ENCODE data around the gene AHI1. TPM values are rescaled to one million over a fixed set of nuclear protein-coding genes. Genes with fewer than 3 reads are reported as not detected.

AHI1 gene
- total RNA-seq, 1 experiment from 2014 or later: 18.8 TPM

DNA sequence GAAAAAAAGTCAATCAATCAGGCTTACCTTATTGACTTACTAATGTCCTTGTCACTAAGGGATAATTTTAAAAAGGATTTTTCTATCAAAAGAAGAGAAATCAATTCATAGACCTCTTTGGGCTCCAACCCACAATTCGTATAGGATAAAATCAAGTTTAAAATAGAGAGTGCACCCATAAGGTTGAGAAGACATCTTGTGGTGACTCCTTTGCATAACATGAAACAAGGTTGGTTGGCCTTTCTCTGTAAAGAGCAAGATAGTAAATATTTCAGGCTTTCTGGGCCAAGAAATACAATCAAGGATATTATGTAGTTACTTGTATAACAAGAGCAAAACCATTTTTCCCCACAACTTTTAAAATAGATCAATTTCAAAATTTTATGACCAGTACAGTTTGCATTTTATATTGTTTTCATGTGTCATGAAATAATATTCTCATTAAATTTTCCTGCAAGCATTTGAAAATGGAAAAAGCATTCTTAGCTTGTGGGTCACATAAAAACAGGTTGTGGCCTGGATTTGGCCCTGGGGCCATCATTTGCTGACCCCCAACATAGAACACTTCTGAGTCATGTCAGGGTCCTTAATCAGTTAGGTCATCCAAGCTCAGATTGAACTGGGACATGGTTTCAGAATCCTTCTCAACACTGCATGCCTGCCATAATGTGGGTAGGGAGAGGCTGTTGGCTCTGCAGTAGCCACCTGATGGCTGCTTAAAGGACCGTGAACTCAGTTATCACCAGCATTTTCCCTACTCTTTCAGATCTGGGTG, 239.7 kb downstream of the AHI1 start:
- TF ChIP-seq, protein P1, sequence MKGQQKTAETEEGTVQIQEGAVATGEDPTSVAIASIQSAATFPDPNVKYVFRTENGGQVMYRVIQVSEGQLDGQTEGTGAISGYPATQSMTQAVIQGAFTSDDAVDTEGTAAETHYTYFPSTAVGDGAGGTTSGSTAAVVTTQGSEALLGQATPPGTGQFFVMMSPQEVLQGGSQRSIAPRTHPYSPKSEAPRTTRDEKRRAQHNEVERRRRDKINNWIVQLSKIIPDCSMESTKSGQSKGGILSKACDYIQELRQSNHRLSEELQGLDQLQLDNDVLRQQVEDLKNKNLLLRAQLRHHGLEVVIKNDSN (CRISPR knock-in tag; IDR thresholded peaks at IDR 0.05): no peak
- no peak for TF ChIP-seq HMGA2 (CRISPR knock-in tag; IDR thresholded peaks at IDR 0.05)
- TF ChIP-seq RORB (CRISPR knock-in tag; IDR thresholded peaks at IDR 0.05): no peak
- no peak for TF ChIP-seq GABPB1 (CRISPR knock-in tag; IDR thresholded peaks at IDR 0.05)
- TF ChIP-seq GRHL2 (CRISPR knock-in tag; IDR thresholded peaks at IDR 0.05; ENCODE audit: insufficient replicate concordance, severe bottlenecking): no peak
- TF ChIP-seq ZBTB21 (CRISPR knock-in tag; IDR thresholded peaks at IDR 0.05; ENCODE audit: borderline replicate concordance): no peak
- no peak for TF ChIP-seq OVOL2 (CRISPR knock-in tag; IDR thresholded peaks at IDR 0.05; ENCODE audit: borderline replicate concordance)
- no peak for TF ChIP-seq TEAD4 (CRISPR knock-in tag; IDR thresholded peaks at IDR 0.05)
- no peak for TF ChIP-seq IRF2 (CRISPR knock-in tag; IDR thresholded peaks at IDR 0.05; ENCODE audit: borderline replicate concordance, low read depth)
- TF ChIP-seq NR1H2 (CRISPR knock-in tag; IDR thresholded peaks at IDR 0.05): no peak
- TF ChIP-seq JUN (CRISPR knock-in tag; IDR thresholded peaks at IDR 0.05): no peak
- no peak for TF ChIP-seq NR3C1 (CRISPR knock-in tag; conservative IDR thresholded peaks at IDR 0.05; ENCODE audit: low read depth)
- no peak for TF ChIP-seq CREM (CRISPR knock-in tag; IDR thresholded peaks at IDR 0.05)
- TF ChIP-seq ZNF416 (CRISPR knock-in tag; IDR thresholded peaks at IDR 0.05): no peak
- TF ChIP-seq, protein P2, sequence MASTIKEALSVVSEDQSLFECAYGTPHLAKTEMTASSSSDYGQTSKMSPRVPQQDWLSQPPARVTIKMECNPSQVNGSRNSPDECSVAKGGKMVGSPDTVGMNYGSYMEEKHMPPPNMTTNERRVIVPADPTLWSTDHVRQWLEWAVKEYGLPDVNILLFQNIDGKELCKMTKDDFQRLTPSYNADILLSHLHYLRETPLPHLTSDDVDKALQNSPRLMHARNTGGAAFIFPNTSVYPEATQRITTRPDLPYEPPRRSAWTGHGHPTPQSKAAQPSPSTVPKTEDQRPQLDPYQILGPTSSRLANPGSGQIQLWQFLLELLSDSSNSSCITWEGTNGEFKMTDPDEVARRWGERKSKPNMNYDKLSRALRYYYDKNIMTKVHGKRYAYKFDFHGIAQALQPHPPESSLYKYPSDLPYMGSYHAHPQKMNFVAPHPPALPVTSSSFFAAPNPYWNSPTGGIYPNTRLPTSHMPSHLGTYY (CRISPR knock-in tag; IDR thresholded peaks at IDR 0.05): no peak
- TF ChIP-seq KAT7 (CRISPR knock-in tag; IDR thresholded peaks at IDR 0.05; ENCODE audit: borderline replicate concordance): no peak
- no peak for TF ChIP-seq ZNF138 (CRISPR knock-in tag; conservative IDR thresholded peaks at IDR 0.05)
- TF ChIP-seq, protein P3, sequence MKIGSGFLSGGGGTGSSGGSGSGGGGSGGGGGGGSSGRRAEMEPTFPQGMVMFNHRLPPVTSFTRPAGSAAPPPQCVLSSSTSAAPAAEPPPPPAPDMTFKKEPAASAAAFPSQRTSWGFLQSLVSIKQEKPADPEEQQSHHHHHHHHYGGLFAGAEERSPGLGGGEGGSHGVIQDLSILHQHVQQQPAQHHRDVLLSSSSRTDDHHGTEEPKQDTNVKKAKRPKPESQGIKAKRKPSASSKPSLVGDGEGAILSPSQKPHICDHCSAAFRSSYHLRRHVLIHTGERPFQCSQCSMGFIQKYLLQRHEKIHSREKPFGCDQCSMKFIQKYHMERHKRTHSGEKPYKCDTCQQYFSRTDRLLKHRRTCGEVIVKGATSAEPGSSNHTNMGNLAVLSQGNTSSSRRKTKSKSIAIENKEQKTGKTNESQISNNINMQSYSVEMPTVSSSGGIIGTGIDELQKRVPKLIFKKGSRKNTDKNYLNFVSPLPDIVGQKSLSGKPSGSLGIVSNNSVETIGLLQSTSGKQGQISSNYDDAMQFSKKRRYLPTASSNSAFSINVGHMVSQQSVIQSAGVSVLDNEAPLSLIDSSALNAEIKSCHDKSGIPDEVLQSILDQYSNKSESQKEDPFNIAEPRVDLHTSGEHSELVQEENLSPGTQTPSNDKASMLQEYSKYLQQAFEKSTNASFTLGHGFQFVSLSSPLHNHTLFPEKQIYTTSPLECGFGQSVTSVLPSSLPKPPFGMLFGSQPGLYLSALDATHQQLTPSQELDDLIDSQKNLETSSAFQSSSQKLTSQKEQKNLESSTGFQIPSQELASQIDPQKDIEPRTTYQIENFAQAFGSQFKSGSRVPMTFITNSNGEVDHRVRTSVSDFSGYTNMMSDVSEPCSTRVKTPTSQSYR (CRISPR knock-in tag; IDR thresholded peaks at IDR 0.05): no peak
- no peak for TF ChIP-seq TCF7 (CRISPR knock-in tag; IDR thresholded peaks at IDR 0.05; ENCODE audit: low read depth)
- TF ChIP-seq, protein P4, sequence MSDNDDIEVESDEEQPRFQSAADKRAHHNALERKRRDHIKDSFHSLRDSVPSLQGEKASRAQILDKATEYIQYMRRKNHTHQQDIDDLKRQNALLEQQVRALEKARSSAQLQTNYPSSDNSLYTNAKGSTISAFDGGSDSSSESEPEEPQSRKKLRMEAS (CRISPR knock-in tag; IDR thresholded peaks at IDR 0.05): no peak
- Mint-ChIP-seq H3K4me1 (peaks cover 20% of the 10 kb centered on the region), H3K36me3 (no peaks in the 10 kb centered on the region), H3K9me3 (peaks cover 21% of the 10 kb centered on the region), H3K4me3 (no peak overlapping the region), H3K27ac (no peak overlapping the region), H3K27me3 (ENCODE audit: low read depth) (0 out of 2 replicates have a peak, but pooled peaks cover 3% of the 10 kb centered on the region)
- ChIA-PET POLR2A (no interaction called here), CTCF (interaction anchor here (0.9 to 1.3 kb wide), 3 partner anchors 8 to 113 kb away, joined by 3 read pairs; no protein-coding TSS in a partner anchor)
- DNase-seq (ENCODE audit: low spot score) (no peak), ATAC-seq (no peak)

DNA sequence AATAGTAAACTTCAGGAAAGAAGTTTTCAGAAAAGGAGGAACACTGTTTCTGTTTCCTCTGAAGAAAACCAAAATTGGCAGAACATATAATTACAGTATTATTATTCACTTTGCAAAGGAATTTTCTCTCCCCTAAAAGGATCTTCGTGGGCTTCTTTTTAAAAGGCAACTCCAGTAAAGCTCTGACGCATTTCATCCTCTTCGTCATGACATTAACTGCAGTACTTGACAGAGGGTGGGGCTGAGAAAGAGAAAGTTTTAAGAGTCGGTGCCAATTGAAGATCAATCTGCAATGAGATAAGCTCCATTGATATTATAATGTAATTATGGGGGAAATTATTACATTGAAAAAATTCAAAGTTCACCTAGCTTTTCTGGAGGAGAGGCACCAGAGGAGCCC, 240.7 kb downstream of the AHI1 start:
- ATAC-seq: no peak
- POLR2A ChIA-PET: no interaction called here
- CTCF ChIA-PET: interaction anchor here (1.2 to 1.3 kb wide), 2 partner anchors 8 to 112 kb away, joined by 3 read pairs; no protein-coding TSS in a partner anchor
- H3K9me3 Mint-ChIP-seq: peaks cover 21% of the 10 kb centered on the region
- H3K4me1 Mint-ChIP-seq: peaks cover 30% of the 10 kb centered on the region
- no peak for DNase-seq (ENCODE audit: low spot score)
- TF ChIP-seq EMX1 (CRISPR knock-in tag; IDR thresholded peaks at IDR 0.05) (no peak), NFE2L1 (CRISPR knock-in tag; IDR thresholded peaks at IDR 0.05) (no peak), SMAD3 (CRISPR knock-in tag; IDR thresholded peaks at IDR 0.05; ENCODE audit: borderline replicate concordance) (no peak), MYBL2 (CRISPR knock-in tag; IDR thresholded peaks at IDR 0.05) (no peak)
- TF ChIP-seq, protein P5, sequence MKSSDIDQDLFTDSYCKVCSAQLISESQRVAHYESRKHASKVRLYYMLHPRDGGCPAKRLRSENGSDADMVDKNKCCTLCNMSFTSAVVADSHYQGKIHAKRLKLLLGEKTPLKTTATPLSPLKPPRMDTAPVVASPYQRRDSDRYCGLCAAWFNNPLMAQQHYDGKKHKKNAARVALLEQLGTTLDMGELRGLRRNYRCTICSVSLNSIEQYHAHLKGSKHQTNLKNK (CRISPR knock-in tag; IDR thresholded peaks at IDR 0.05): no peak
- TF ChIP-seq, protein P6, sequence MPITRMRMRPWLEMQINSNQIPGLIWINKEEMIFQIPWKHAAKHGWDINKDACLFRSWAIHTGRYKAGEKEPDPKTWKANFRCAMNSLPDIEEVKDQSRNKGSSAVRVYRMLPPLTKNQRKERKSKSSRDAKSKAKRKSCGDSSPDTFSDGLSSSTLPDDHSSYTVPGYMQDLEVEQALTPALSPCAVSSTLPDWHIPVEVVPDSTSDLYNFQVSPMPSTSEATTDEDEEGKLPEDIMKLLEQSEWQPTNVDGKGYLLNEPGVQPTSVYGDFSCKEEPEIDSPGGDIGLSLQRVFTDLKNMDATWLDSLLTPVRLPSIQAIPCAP (CRISPR knock-in tag; IDR thresholded peaks at IDR 0.05): no peak
- TF ChIP-seq, protein P7, sequence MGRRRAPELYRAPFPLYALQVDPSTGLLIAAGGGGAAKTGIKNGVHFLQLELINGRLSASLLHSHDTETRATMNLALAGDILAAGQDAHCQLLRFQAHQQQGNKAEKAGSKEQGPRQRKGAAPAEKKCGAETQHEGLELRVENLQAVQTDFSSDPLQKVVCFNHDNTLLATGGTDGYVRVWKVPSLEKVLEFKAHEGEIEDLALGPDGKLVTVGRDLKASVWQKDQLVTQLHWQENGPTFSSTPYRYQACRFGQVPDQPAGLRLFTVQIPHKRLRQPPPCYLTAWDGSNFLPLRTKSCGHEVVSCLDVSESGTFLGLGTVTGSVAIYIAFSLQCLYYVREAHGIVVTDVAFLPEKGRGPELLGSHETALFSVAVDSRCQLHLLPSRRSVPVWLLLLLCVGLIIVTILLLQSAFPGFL (CRISPR knock-in tag; IDR thresholded peaks at IDR 0.05; ENCODE audit: borderline replicate concordance): no peak
- TF ChIP-seq, protein P8, sequence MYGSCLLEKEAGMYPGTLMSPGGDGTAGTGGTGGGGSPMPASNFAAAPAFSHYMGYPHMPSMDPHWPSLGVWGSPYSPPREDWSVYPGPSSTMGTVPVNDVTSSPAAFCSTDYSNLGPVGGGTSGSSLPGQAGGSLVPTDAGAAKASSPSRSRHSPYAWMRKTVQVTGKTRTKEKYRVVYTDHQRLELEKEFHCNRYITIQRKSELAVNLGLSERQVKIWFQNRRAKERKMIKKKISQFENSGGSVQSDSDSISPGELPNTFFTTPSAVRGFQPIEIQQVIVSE (CRISPR knock-in tag; IDR thresholded peaks at IDR 0.05; ENCODE audit: borderline replicate concordance): no peak
- H3K27ac Mint-ChIP-seq: no peak overlapping the region
- H3K4me3 Mint-ChIP-seq: no peak overlapping the region
- 0 out of 2 replicates have a peak, but pooled peaks cover 3% of the 10 kb centered on the region for H3K27me3 Mint-ChIP-seq (ENCODE audit: low read depth)
- no peaks in the 10 kb centered on the region for H3K36me3 Mint-ChIP-seq

Data from WTC11 (cell line).